Coronary artery (tissue), 2 donors: ENCODE measurements around the gene GRK5.

ENCODE experiments used
- DNase-seq: peaks from one replicate; pipeline ENCODE4 v3.0.0-alpha.2; 2017; ENCODE audit warnings: low spot score
- H3K27ac ChIP-seq, 2 donors: fragments of 200-600 bp; sonication (generic); one replicate each; pipeline ENCODE4 v1.5.1; 2016 to 2019
- H3K4me3 ChIP-seq: fragments of 200-600 bp; sonication (generic); 2 replicates; pipeline ENCODE4 v1.5.1; 2016; ENCODE audit warnings: mild to moderate bottlenecking, moderate library complexity
- CTCF ChIP-seq: fragments of 200-600 bp; sonication (generic); IDR thresholded peaks from one replicate; pipeline ENCODE4 v1.5.1; 2019; ENCODE audit warnings: antibody characterized with exemption

Gene GRK5

DNA sequence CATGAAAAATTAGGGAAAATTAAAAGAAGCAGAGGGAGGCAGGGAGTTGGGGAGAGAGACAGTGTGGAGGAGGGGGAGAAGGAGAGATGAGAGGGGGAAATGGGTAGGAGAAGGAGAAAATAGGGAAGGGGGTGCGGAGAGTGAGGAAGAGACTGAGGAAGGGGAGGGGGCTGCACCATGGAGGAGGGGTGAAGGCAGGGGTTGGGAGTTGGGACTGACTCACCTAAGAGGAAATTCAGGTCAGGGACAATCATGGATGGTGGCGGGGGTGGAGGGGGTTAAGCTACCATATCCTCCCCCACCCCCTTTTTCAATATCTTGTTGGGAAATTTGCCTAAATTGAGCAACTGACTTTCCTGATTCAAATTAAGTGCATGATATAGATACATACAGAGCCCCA lies 8.0 kb downstream of the GRK5 start:
- Histone ChIP-seq H3K4me3 (no peak overlapping the region), H3K27ac (peak overlapping the region; percentile 12 to 43)
- no peak for DNase-seq
- no peak for TF ChIP-seq CTCF

- no peak overlapping the region for H3K4me3 ChIP-seq
- DNase-seq = no peak
- no peak for TF ChIP-seq CTCF
- peak overlapping the region; percentile 12 to 43 for H3K27ac ChIP-seq
Measured at GRCh38 chr10:119216127-119216526, 8.8 kb downstream of the GRK5 start.

DNA sequence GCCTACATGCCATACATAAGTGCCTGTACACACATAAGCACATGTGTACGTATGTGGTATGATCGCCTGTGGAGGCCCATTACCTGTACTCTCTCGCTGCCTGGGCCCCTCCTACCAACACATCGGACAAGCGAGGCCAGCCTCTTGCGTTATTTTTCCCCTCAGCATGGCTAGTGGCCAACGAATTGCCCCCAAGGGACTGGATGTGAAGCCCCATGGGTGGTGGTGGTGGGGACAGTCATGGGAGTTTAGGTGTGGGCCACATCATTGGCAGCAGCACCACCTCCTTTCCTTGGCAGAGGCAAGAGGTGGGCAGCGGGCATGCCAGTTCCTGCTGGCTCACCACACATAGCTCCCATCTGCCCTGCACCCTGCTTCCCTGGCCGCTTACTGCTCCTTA lies 10.0 kb downstream of the GRK5 start:
- H3K4me3 ChIP-seq = no peak overlapping the region
- peak overlapping the region; percentile 29 to 83 for H3K27ac ChIP-seq
- no peak for TF ChIP-seq CTCF
- no peak for DNase-seq

DNA sequence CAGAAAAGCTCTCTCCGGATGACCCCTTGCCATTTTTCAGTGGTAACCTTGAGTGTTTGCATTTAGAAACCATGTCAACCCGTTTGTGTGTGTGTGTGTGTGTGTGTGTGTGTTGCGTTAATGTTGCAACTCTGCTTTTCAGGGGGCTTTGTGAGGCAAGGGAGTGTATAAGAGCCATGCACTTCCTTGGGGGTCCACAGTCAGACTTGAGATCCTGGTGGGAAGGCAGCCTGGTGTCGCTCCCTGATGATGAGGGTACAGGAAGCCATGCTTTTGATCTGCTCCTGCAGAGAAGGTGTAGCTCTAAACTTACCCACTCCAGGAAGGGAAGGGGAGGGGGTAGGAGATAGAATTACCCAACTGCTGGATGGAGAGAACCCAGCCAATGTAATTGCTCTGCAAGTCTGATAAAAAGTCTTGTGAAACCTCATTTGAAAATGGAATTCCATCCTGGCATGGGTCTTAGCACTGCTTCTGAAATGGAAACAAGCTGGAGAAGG lies 10.7 kb downstream of the GRK5 start:
- no peak for TF ChIP-seq CTCF
- DNase-seq = no peak
- peak overlapping the region; percentile 29 to 83 for H3K27ac ChIP-seq
- peak overlapping the region; percentile 35 for H3K4me3 ChIP-seq

DNA sequence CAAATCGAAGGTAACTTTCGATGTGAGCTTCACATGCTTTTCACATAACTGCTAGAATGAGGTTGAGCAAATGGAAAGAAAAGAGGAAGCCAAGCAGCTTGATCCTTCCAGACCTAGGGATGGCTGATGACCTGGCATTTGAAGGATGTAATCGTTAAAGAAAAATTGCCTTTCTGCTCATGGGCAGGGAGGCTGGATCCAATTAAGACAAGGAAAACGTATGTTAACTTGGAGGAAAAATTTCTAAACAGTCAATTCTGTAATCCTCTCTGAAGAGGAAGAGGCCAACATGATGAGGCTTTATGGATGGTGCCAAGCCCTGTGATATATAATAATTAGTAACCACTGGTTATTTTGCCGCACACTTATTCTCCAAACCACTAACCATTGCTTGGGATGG lies 12.5 kb downstream of the GRK5 start:
- H3K27ac ChIP-seq = peak overlapping the region; percentile 69 to 83

GRCh38 chr10:119221201-119221600 lies 13.8 kb downstream of the GRK5 start:
- Histone ChIP-seq H3K27ac (peak overlapping the region; percentile 69 to 83), H3K4me3 (peak overlapping the region; percentile 52)
- no peak for DNase-seq
- no peak for TF ChIP-seq CTCF

More for the DNA sequence above, 12.5 kb downstream of the GRK5 start:
- DNase-seq = no peak
- TF ChIP-seq CTCF = no peak
- H3K4me3 ChIP-seq = peak overlapping the region; percentile 3

- peak overlapping the region; percentile 52 for H3K4me3 ChIP-seq
- H3K27ac ChIP-seq = peak overlapping the region; percentile 69 to 83
- no peak for DNase-seq
- TF ChIP-seq CTCF = no peak
Measured at GRCh38 chr10:119221666-119222065, 14.3 kb downstream of the GRK5 start.
